ENCODE results near the gene RAD51AP2.
"Not testable (repeated sequence)": the region's sequence is repeated elsewhere in the genome, so short reads cannot be mapped to it uniquely, and the experiment has no call there.

- TF ChIP-seq POLR2A (IDR thresholded peaks at IDR 0.05); CTCF (IDR thresholded peaks at IDR 0.05 in 8 of 11, conservative IDR thresholded peaks at IDR 0.05 in 3 of 11); POLR2AphosphoS5 (IDR thresholded peaks at IDR 0.05): not testable (repeated sequence)
These were observed 29.6 kb downstream of the RAD51AP2 start for GRCh38 chr2:17488610-17489009.
